ENCODE measurements around the gene TMEM154.

GRCh38 chr4:152663203-152664066, 16.4 kb downstream of the TMEM154 start:
- TF ChIP-seq CTCF (IDR thresholded peaks at IDR 0.05; ENCODE audit: low read length) = no peak
- no peak for TF ChIP-seq EZH2 (IDR thresholded peaks at IDR 0.05; ENCODE audit: borderline replicate concordance, low read length)

Measured in OCI-LY1 (cell line).